Cardiac muscle cell (in vitro differentiated cells and primary cell): ENCODE results near the gene PRKAR1B. TPM values are rescaled to one million over a fixed set of nuclear protein-coding genes. Genes with fewer than 3 reads are reported as not detected.

ENCODE experiments used
- DNase-seq, 2 donors: peaks; one replicate each; pipeline versions ENCODE4 v3.0.0 to v3.0.0-alpha.2; 2010 to 2017; ENCODE audit warnings: low read depth in 1 of 2, low spot score in 1 of 2
- H3K27ac ChIP-seq: fragments of 200-600 bp; sonication (generic); 2 replicates; pipeline ENCODE4 v1.5.1; 2016
- H3K27me3 ChIP-seq: fragments of 200-600 bp; sonication (generic); 2 replicates; pipeline ENCODE4 v1.6.0; 2016; ENCODE audit warnings: control low read depth
- H3K36me3 ChIP-seq: fragments of 200-600 bp; sonication (generic); 2 replicates; pipeline ENCODE4 v1.5.1; 2016; ENCODE audit warnings: control low read depth
- H3K4me1 ChIP-seq: fragments of 200-600 bp; sonication (generic); 2 replicates; pipeline ENCODE4 v1.8.1; 2017; ENCODE audit warnings: low read depth, mild to moderate bottlenecking, mixed run types
- H3K4me3 ChIP-seq: fragments of 200-600 bp; sonication (generic); 2 replicates; pipeline ENCODE4 v1.5.1; 2016; ENCODE audit warnings: mild to moderate bottlenecking
- H3K9me3 ChIP-seq: fragments of 200-600 bp; sonication (generic); 2 replicates; pipeline ENCODE4 v1.5.1; 2017; ENCODE audit warnings: low read depth, mild to moderate bottlenecking, control low read depth
- polyA plus RNA-seq: library from polyadenylated mRNA; unstranded; fragments of >200 nt; fragmentation: Nextera tagmentation; extraction: Ambion mirVana; gene quantifications from 2 replicates; pipeline ENCODE4 v1.2.1, GENCODE V29; 2016
- total RNA-seq: library from RNA; depleted of rRNA; stranded (reverse); fragments of >200 nt; gene quantifications from 2 replicates; pipeline ENCODE4 v1.2.3, GENCODE V29; 2016
- TF ChIP-seq, protein P1 (sequence below): IDR thresholded peaks from 2 replicates; pipeline ENCODE4 v1.5.1; 2012; ENCODE audit warnings: low read depth, mild to moderate bottlenecking, low read length

PRKAR1B gene
- total and polyA plus RNA-seq, 2 experiments from 2014 or later = 32.8 to 40.2 TPM

- Histone ChIP-seq H3K27ac (no peak overlapping the region), H3K4me1 (no peaks in the 10 kb centered on the region), H3K27me3 (no peaks in the 10 kb centered on the region), H3K9me3 (no peaks in the 10 kb centered on the region), H3K36me3 (no peaks in the 10 kb centered on the region), H3K4me3 (no peak overlapping the region)
- peak in 1 of 2 donors; percentile 40 for DNase-seq
- TF ChIP-seq, protein P1, sequence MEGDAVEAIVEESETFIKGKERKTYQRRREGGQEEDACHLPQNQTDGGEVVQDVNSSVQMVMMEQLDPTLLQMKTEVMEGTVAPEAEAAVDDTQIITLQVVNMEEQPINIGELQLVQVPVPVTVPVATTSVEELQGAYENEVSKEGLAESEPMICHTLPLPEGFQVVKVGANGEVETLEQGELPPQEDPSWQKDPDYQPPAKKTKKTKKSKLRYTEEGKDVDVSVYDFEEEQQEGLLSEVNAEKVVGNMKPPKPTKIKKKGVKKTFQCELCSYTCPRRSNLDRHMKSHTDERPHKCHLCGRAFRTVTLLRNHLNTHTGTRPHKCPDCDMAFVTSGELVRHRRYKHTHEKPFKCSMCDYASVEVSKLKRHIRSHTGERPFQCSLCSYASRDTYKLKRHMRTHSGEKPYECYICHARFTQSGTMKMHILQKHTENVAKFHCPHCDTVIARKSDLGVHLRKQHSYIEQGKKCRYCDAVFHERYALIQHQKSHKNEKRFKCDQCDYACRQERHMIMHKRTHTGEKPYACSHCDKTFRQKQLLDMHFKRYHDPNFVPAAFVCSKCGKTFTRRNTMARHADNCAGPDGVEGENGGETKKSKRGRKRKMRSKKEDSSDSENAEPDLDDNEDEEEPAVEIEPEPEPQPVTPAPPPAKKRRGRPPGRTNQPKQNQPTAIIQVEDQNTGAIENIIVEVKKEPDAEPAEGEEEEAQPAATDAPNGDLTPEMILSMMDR = no peak
Observed at GRCh38 chr7:698515-699475, 28.3 kb downstream of the PRKAR1B start.

DNA sequence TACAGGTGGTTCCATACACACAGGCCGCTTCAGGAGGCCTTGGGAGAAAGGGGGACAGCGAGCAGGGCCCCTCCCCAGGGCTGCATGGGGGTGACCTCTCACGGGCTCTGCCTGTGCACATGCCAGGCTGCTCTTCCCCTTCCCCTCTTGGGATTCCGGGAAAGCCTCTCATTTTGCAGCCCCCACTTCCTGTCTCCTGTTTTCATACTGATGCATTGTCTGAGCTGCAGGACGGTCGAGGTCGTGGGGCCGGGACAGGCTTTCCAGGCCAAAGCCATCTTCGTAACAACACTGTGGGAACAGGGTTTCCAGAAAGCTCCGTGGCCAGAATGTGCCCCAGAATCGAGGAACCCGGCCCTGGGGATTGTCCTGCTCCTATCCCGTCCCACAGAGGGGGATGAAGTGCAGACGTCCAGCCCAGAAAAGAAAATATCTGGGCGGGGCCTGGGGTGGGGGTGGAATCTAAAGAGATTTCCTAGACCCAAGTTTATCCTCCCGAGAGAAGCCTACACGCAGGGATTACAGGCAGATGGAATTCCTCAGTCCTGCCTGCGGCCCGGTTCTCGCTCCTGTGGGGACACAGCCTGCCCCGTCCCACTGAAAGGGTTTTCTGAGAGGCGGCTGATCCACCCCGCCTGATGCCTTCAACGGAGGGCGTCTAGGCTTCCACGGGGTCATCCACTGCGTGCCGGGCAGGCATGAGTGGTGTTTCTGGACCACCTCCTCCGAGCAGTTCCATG is 30.1 kb downstream of the PRKAR1B start:
- no peak for DNase-seq
- Histone ChIP-seq H3K27ac (no peak overlapping the region), H3K4me1 (no peaks in the 10 kb centered on the region), H3K9me3 (no peaks in the 10 kb centered on the region), H3K4me3 (no peak overlapping the region), H3K36me3 (no peaks in the 10 kb centered on the region), H3K27me3 (no peaks in the 10 kb centered on the region)
- TF ChIP-seq, protein P1 = no peak

DNA sequence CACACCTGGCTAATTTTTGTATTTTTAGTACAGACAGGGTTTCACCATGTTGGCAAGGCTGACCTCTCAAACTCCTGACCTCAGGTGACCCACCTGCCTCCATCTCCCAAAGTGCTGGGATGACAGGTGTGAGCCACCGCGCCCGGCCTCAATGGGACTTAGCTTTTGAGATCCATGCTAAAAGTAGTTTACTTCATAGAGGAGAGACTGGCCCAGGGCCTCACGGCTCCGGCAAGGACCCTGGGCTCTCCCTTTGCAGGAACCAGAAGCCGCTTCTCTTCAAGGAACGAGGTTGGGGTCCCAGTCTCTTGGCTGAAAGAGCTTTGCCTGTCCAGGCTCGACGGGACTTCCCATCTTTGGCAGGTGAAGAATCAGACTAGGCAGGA is 30.7 kb downstream of the PRKAR1B start:
- no peaks in the 10 kb centered on the region for H3K27me3 ChIP-seq
- no peak for DNase-seq
- H3K9me3 ChIP-seq = no peaks in the 10 kb centered on the region
- TF ChIP-seq, protein P1 = no peak
- no peak overlapping the region for H3K4me3 ChIP-seq
- no peak overlapping the region for H3K27ac ChIP-seq
- no peaks in the 10 kb centered on the region for H3K36me3 ChIP-seq
- no peaks in the 10 kb centered on the region for H3K4me1 ChIP-seq

- H3K4me3 ChIP-seq = no peak overlapping the region
- H3K27me3 ChIP-seq = no peaks in the 10 kb centered on the region
- TF ChIP-seq, protein P1 = no peak
- no peaks in the 10 kb centered on the region for H3K4me1 ChIP-seq
- no peaks in the 10 kb centered on the region for H3K36me3 ChIP-seq
- no peak overlapping the region for H3K27ac ChIP-seq
- DNase-seq = no peak
- H3K9me3 ChIP-seq = no peaks in the 10 kb centered on the region
Observed at GRCh38 chr7:693280-693679, 33.8 kb downstream of the PRKAR1B start.

GRCh38 chr7:691361-692045 is 35.6 kb downstream of the PRKAR1B start:
- no peak overlapping the region for H3K4me3 ChIP-seq
- no peaks in the 10 kb centered on the region for H3K4me1 ChIP-seq
- DNase-seq = no peak
- H3K27ac ChIP-seq = no peak overlapping the region
- no peaks in the 10 kb centered on the region for H3K36me3 ChIP-seq
- H3K27me3 ChIP-seq = no peaks in the 10 kb centered on the region
- no peaks in the 10 kb centered on the region for H3K9me3 ChIP-seq
- TF ChIP-seq, protein P1 = no peak
